OCI-LY3 (cell line): ENCODE data around the gene LAMA4.

ENCODE experiments used
- CTCF ChIP-seq: fragments of 200-600, 300-600 bp; sonication (generic); IDR thresholded peaks from 2 replicates; pipeline ENCODE4 v1.5.1; 2014; ENCODE audit warnings: antibody characterized with exemption, low read length, low read depth
- EZH2phosphoT487 ChIP-seq: fragments of 200-600 bp; shearing (Covaris generic); IDR thresholded peaks from 2 replicates; pipeline ENCODE4 v1.6.1; 2018; ENCODE audit warnings: antibody characterized with exemption, mixed run types, low read depth

GRCh38 chr6:112274774-112275173 lies 20.4 kb upstream of the LAMA4 start:
- TF ChIP-seq CTCF (no peak), EZH2phosphoT487 (no peak)
